Endothelial cell of umbilical vein (primary cell): ENCODE results near the gene DOCK4. TPM values are rescaled to one million over a fixed set of nuclear protein-coding genes. Genes with fewer than 3 reads are reported as not detected.

Experiments used
- BruUV-seq: library from RNA; stranded (reverse); fragments of 400-500 nt; replicated peaks from 2 replicates; lab custom pipeline; 2021; lab: Mats Ljungman, UMichigan
- CTCF ChIA-PET: fragments of 300-600, 350-600 bp; sonication (Branson Sonifier 250); formaldehyde crosslinking; loops from one replicate; lab custom pipeline; 2021; ENCODE audit warnings: antibody characterized with exemption, inconsistent platforms; lab: Charles Lee
- POLR2A ChIA-PET: fragments of 300-600, 350-600 bp; sonication (Branson Sonifier 250); formaldehyde crosslinking; loops from one replicate; lab custom pipeline; 2021; ENCODE audit warnings: antibody characterized with exemption, inconsistent platforms; lab: Charles Lee
- DNase-seq: peaks from one replicate; pipeline ENCODE4 v3.0.0-alpha.2; 2011; ENCODE audit warnings: low read depth, low spot score
- FAIRE-seq: peaks from 2 replicates; lab custom pipeline; 2011; peaks lifted over from hg19 to GRCh38; lab: Jason Lieb, UNC
- H2AFZ ChIP-seq: 2 replicates; pipeline ENCODE4 v1.6.0; 2012; ENCODE audit warnings: low read depth, low read length, control low read depth, inconsistent platforms
- H3K27ac ChIP-seq: 2 replicates; pipeline ENCODE4 v1.5.1; 2011; ENCODE audit warnings: low read depth, mild to moderate bottlenecking, control low read depth, low read length, moderate library complexity; ENCODE audit not compliant: insufficient read depth
- H3K27me3 ChIP-seq, 2 experiments: 2 replicates each; pipeline versions ENCODE4 v1.6.0 to v1.6.1; 2011; ENCODE audit warnings: low read length in 2 of 2, mixed read lengths in 1 of 2; ENCODE audit not compliant: control insufficient read depth in 2 of 2, insufficient read depth in 2 of 2
- H3K36me3 ChIP-seq, 2 experiments: 2 replicates in 1 of 2; 3 replicates in 1 of 2; pipeline ENCODE4 v1.5.1; 2011; ENCODE audit warnings: low read length in 2 of 2, mild to moderate bottlenecking in 1 of 2, moderate library complexity in 1 of 2; ENCODE audit not compliant: control insufficient read depth in 2 of 2, insufficient read depth in 2 of 2; ENCODE audit errors: extremely low read depth in 1 of 2
- H3K4me1 ChIP-seq: 3 replicates; pipeline ENCODE4 v1.5.1; 2011; ENCODE audit warnings: mild to moderate bottlenecking, low read length; ENCODE audit not compliant: control insufficient read depth, insufficient read depth; ENCODE audit errors: extremely low read depth
- H3K4me2 ChIP-seq: 2 replicates; pipeline ENCODE4 v1.6.1; 2011; ENCODE audit warnings: low read length, control low read depth, mixed read lengths; ENCODE audit not compliant: insufficient read depth
- H3K4me3 ChIP-seq, 3 experiments: fragments of 200-600 bp in 1 of 3; sonication (generic), shearing (Covaris generic) in 1 of 3; replicated peaks in 1 of 3; 2 replicates each; pipeline ENCODE4 v1.5.1; 2011 to 2016; ENCODE audit warnings: control low read depth in 3 of 3, low read length in 3 of 3, mild to moderate bottlenecking in 2 of 3, inconsistent platforms in 1 of 3, low read depth in 1 of 3, moderate library complexity in 1 of 3; ENCODE audit not compliant: insufficient read depth in 1 of 3
- H3K79me2 ChIP-seq: 2 replicates; pipeline ENCODE4 v1.6.0; 2012; ENCODE audit warnings: low read length, inconsistent platforms; ENCODE audit not compliant: control insufficient read depth, insufficient read depth
- H3K9ac ChIP-seq: replicated peaks from 2 replicates; pipeline ENCODE3; 2011; ENCODE audit warnings: low read length, control low read depth; ENCODE audit not compliant: insufficient read depth; ENCODE audit errors: extremely low read depth
- H3K9me1 ChIP-seq: replicated peaks from 3 replicates; pipeline ENCODE4 v1.6.0; 2011; ENCODE audit warnings: mild to moderate bottlenecking, low read length; ENCODE audit not compliant: control insufficient read depth, insufficient read depth; ENCODE audit errors: extremely low read depth
- H3K9me3 ChIP-seq: replicated peaks from 2 replicates; pipeline ENCODE4 v1.5.1; 2012; ENCODE audit warnings: low read length, inconsistent platforms; ENCODE audit not compliant: control insufficient read depth, insufficient read depth
- H4K20me1 ChIP-seq: replicated peaks from 2 replicates; pipeline ENCODE3; 2011; ENCODE audit warnings: mild to moderate bottlenecking, low read length; ENCODE audit not compliant: control insufficient read depth, insufficient read depth; ENCODE audit errors: extremely low read depth
- CTCF ChIP-seq, 2 donors: IDR thresholded peaks; 1 replicate in 1 of 2; 2 replicates in 1 of 2; pipeline ENCODE4 v1.5.1; 2011; ENCODE audit warnings: low read length in 2 of 2, mild to moderate bottlenecking in 2 of 2, moderate library complexity in 2 of 2, control low read depth in 1 of 2, inconsistent platforms in 1 of 2, low read depth in 1 of 2; ENCODE audit not compliant: insufficient read depth in 1 of 2; ENCODE audit errors: extremely low read depth in 1 of 2
- EZH2 ChIP-seq: IDR thresholded peaks from 2 replicates; pipeline ENCODE4 v1.6.1; 2012; ENCODE audit warnings: borderline replicate concordance, low read depth, mild to moderate bottlenecking, moderate library complexity, low read length, inconsistent platforms; ENCODE audit not compliant: severe bottlenecking
- FOS ChIP-seq: IDR thresholded peaks from 2 replicates; pipeline ENCODE4 v1.6.1; 2011; ENCODE audit warnings: mild to moderate bottlenecking, low read length, moderate library complexity, borderline replicate concordance; ENCODE audit not compliant: insufficient read depth
- GATA2 ChIP-seq: IDR thresholded peaks from 2 replicates; pipeline ENCODE4 v1.7.0; 2011; ENCODE audit warnings: low read depth, mild to moderate bottlenecking, moderate library complexity, mixed read lengths, low read length; ENCODE audit not compliant: insufficient read length, insufficient read depth
- JUN ChIP-seq: IDR thresholded peaks from 2 replicates; pipeline ENCODE4 v1.6.1; 2011; ENCODE audit warnings: borderline replicate concordance, low read depth; ENCODE audit not compliant: insufficient read length, insufficient read depth
- MAX ChIP-seq: IDR thresholded peaks from 2 replicates; pipeline ENCODE4 v1.6.1; 2011; ENCODE audit not compliant: insufficient read depth, insufficient read length
- MYC ChIP-seq: IDR thresholded peaks from one replicate; pipeline ENCODE4 v1.6.1; 2011; ENCODE audit warnings: mild to moderate bottlenecking, low read depth, low read length
- POLR2A ChIP-seq: IDR thresholded peaks from 2 replicates; pipeline ENCODE4 v1.6.1; 2012; ENCODE audit warnings: low read depth, mild to moderate bottlenecking, control low read depth, low read length
- POLR2AphosphoS5 ChIP-seq: IDR thresholded peaks from 2 replicates; pipeline ENCODE4 v1.6.1; 2012; ENCODE audit warnings: low read depth, mild to moderate bottlenecking, control low read depth, low read length, moderate library complexity; ENCODE audit not compliant: insufficient read depth
- dilution Hi-C: fragments of 300-500 bp; cut with MboI; formaldehyde crosslinking; loops from one replicate; pipeline ENCODE4 v1.15.0; 2019; ENCODE audit warnings: low sequenced_read_pairs; ENCODE audit not compliant: extremely low pct_ligation_motif_present
- intact Hi-C: fragments of 100-400 bp; cut with micrococcal nuclease; formaldehyde crosslinking; loops from one replicate; pipeline ENCODE4 v1.10.0; 2022
- polyA plus RNA-seq, 4 experiments: library from polyadenylated mRNA; depleted of rRNA in 3 of 4; stranded (reverse) in 3 of 4; unstranded in 1 of 4; fragments of >200 nt; gene quantifications; 2 replicates each; pipeline versions ENCODE4 v1.2.1 to v1.2.3, GENCODE V29; 2011 to 2012; ENCODE audit warnings: missing spikeins in 1 of 4
- total RNA-seq: library from RNA; stranded (reverse); gene quantifications from 2 replicates; pipeline ENCODE4 v1.2.3, GENCODE V29; 2021

Gene DOCK4
- total and polyA plus RNA-seq, 2 donors (not counting 3 experiments of a cell fraction or from before 2014, with no cell fraction given), result 47.4 to 164 TPM

- POLR2A ChIA-PET, result no interaction called here
- dilution Hi-C loops (no loop called here), intact Hi-C loops (no loop called here)
- Histone ChIP-seq H3K36me3 (no peaks in the 10 kb centered on the region), H3K4me1 (no peaks in the 10 kb centered on the region), H3K9me3 (no peaks in the 10 kb centered on the region), H3K79me2 (no peaks in the 10 kb centered on the region), H2AFZ (no peak overlapping the region), H3K4me3 (no peak overlapping the region), H3K27ac (no peak overlapping the region), H3K9ac (no peak overlapping the region), H4K20me1 (no peaks in the 10 kb centered on the region), H3K27me3 (no peaks in the 10 kb centered on the region), H3K9me1 (no peaks in the 10 kb centered on the region), H3K4me2 (no peak overlapping the region)
- TF ChIP-seq MAX (no peak), CTCF (IDR thresholded peaks at IDR 0.05; ENCODE audit: extremely low read depth in 1 of 2, insufficient read depth in 1 of 2, low read depth in 1 of 2, low read length in 2 of 2) (no peak), GATA2 (no peak), FOS (no peak), POLR2AphosphoS5 (no peak), JUN (no peak), EZH2 (no peak), POLR2A (no peak), MYC (no peak)
- no TSS peak for BruUV-seq
- DNase-seq, result no peak
- CTCF ChIA-PET, result no interaction called here
- no peak for FAIRE-seq
Observed at GRCh38 chr7:112255388-112255720, 49.2 kb upstream of the DOCK4 start.
